Germinal center (tissue), 1 donor: ENCODE results near the gene CCDC186.

ENCODE experiments used
- DNase-seq: peaks from one replicate; pipeline ENCODE4 v3.0.0; 2012; ENCODE audit warnings: mixed read lengths, low spot score

Gene CCDC186

GRCh38 chr10:114173921-114174694 is at the start of gene CCDC186:
CCDC186 (minus strand) TSS chr10:114174203; CDS start chr10:114163268, 10,935 bp downstream.
- peak; percentile 98 for DNase-seq

- DNase-seq, result no peak
These were observed 49.1 kb upstream of the CCDC186 start for GRCh38 chr10:114223066-114223465.

- no peak for DNase-seq
These were observed 47.2 kb upstream of the CCDC186 start for GRCh38 chr10:114221235-114221634.

- no peak for DNase-seq
These were observed 46.3 kb upstream of the CCDC186 start for GRCh38 chr10:114220281-114220680.

- DNase-seq, result no peak
These were observed 41.0 kb upstream of the CCDC186 start for GRCh38 chr10:114215033-114215432.

- no peak for DNase-seq
These were observed 38.1 kb upstream of the CCDC186 start for GRCh38 chr10:114212153-114212552.

- DNase-seq, result no peak
These were observed 34.3 kb upstream of the CCDC186 start for GRCh38 chr10:114208351-114208750.

- DNase-seq, result no peak
These were observed 33.3 kb upstream of the CCDC186 start for GRCh38 chr10:114207349-114207748.

- DNase-seq, result no peak
These were observed 32.9 kb upstream of the CCDC186 start for GRCh38 chr10:114206902-114207301.

GRCh38 chr10:114202812-114203211 is 28.8 kb upstream of the CCDC186 start:
- DNase-seq, result no peak

GRCh38 chr10:114199239-114199638 is 25.2 kb upstream of the CCDC186 start:
- no peak for DNase-seq

GRCh38 chr10:114195079-114195478 is 21.1 kb upstream of the CCDC186 start:
- DNase-seq, result no peak

GRCh38 chr10:114189700-114190099 is 15.7 kb upstream of the CCDC186 start:
- no peak for DNase-seq

GRCh38 chr10:114188900-114189299 is 14.9 kb upstream of the CCDC186 start:
- DNase-seq, result no peak

GRCh38 chr10:114188001-114188400 is 14.0 kb upstream of the CCDC186 start:
- DNase-seq, result peak; percentile 20

- DNase-seq, result no peak
These were observed 10.3 kb upstream of the CCDC186 start for GRCh38 chr10:114184276-114184675.

- DNase-seq, result no peak
These were observed 9.6 kb upstream of the CCDC186 start for GRCh38 chr10:114183563-114183962.

GRCh38 chr10:114181971-114182370 is 8.0 kb upstream of the CCDC186 start:
- no peak for DNase-seq

GRCh38 chr10:114180937-114181336 is 6.9 kb upstream of the CCDC186 start:
- DNase-seq, result no peak

GRCh38 chr10:114179747-114180146 is 5.7 kb upstream of the CCDC186 start:
- no peak for DNase-seq

GRCh38 chr10:114179148-114179547 is 5.1 kb upstream of the CCDC186 start, which contains the start of gene TDRD1:
TDRD1 (plus strand) TSS chr10:114179353; CDS start chr10:114187832, 8,479 bp downstream.
- DNase-seq, result no peak

GRCh38 chr10:114176511-114176910 is 2.5 kb upstream of the CCDC186 start:
- no peak for DNase-seq

GRCh38 chr10:114175667-114176066 is 1.7 kb upstream of the CCDC186 start:
- DNase-seq, result no peak

- DNase-seq, result no peak
These were observed 739 bp upstream of the CCDC186 start for GRCh38 chr10:114174695-114175188.
